K562 (cell line): ENCODE data around the gene ALKBH4. TPM values are rescaled to one million over a fixed set of nuclear protein-coding genes. Genes with fewer than 3 reads are reported as not detected.

ENCODE experiments used
- ARID2 ChIP-seq: fragments of 450-650 bp; IDR thresholded peaks from 2 replicates; pipeline ENCODE4 v1.6.1; 2017; ENCODE audit warnings: antibody characterized with exemption, mild to moderate bottlenecking
- BDP1 ChIP-seq: IDR thresholded peaks from 3 replicates; pipeline ENCODE4 v1.6.1; 2011; ENCODE audit not compliant: insufficient read length, insufficient read depth
- BMI1 ChIP-seq: fragments of 150-350 bp; IDR thresholded peaks from 2 replicates; pipeline ENCODE4 v1.6.1; 2014; ENCODE audit warnings: low read length
- DACH1 ChIP-seq: fragments of 450-650 bp; IDR thresholded peaks from 2 replicates; pipeline ENCODE4 v1.6.1; 2018; ENCODE audit not compliant: partially characterized antibody
- DMBX1 ChIP-seq: fragments of 250-450 bp; sonication (Bioruptor Pico); IDR thresholded peaks from 2 replicates; pipeline ENCODE4 v1.8.0; 2022; ENCODE audit warnings: inconsistent platforms, mild to moderate bottlenecking, moderate library complexity, borderline replicate concordance
- DNMT1 ChIP-seq: fragments of 450-650 bp; IDR thresholded peaks from 2 replicates; pipeline ENCODE4 v1.6.1; 2016; ENCODE audit warnings: antibody characterized with exemption, mild to moderate bottlenecking
- EWSR1 ChIP-seq: fragments of 450-650 bp; IDR thresholded peaks from 2 replicates; pipeline ENCODE4 v1.6.1; 2018; ENCODE audit warnings: borderline replicate concordance, mild to moderate bottlenecking, low read depth, moderate library complexity; ENCODE audit not compliant: partially characterized antibody
- GTF2E2 ChIP-seq: fragments of 200-800 bp; sonication (Bioruptor generic); IDR thresholded peaks from 2 replicates; pipeline ENCODE4 v1.6.1; 2016; ENCODE audit warnings: missing genetic modification characterization, missing compliant biosample characterization
- HDAC8 ChIP-seq: fragments of 450-650 bp; IDR thresholded peaks from 2 replicates; pipeline ENCODE4 v1.6.1; 2016; ENCODE audit warnings: mild to moderate bottlenecking, missing genetic modification characterization, moderate library complexity, missing compliant biosample characterization
- HMG20B ChIP-seq: fragments of 250-450 bp; sonication (Bioruptor Pico); IDR thresholded peaks from 2 replicates; pipeline ENCODE4 v1.5.0; 2021; ENCODE audit warnings: mild to moderate bottlenecking
- LCOR ChIP-seq: sonication (generic); formaldehyde crosslinking; IDR thresholded peaks from 2 replicates; pipeline ENCODE4 v1.8.0; 2022; ENCODE audit warnings: mild to moderate bottlenecking, missing genetic modification reagents
- MCM5 ChIP-seq: fragments of 450-650 bp; IDR thresholded peaks from 2 replicates; pipeline ENCODE4 v1.6.1; 2016; ENCODE audit warnings: low read depth
- NFRKB ChIP-seq: fragments of 450-650 bp; IDR thresholded peaks from 2 replicates; pipeline ENCODE4 v1.6.1; 2016; ENCODE audit warnings: low read depth
- NONO ChIP-seq, 2 experiments: fragments of 200-400 bp in 1 of 2; fragments of 450-650 bp in 1 of 2; formaldehyde crosslinking in 1 of 2; IDR thresholded peaks; 2 replicates each; pipeline ENCODE4 v1.6.1; 2017; ENCODE audit warnings: low read depth in 2 of 2, mild to moderate bottlenecking in 2 of 2, moderate library complexity in 2 of 2, low read length in 1 of 2
- NR4A1 ChIP-seq, 2 experiments: fragments of 250-450 bp in 1 of 2; fragments of 450-650 bp in 1 of 2; sonication (Bioruptor Pico) in 1 of 2; IDR thresholded peaks; 2 replicates each; pipeline versions ENCODE4 v1.4.0 to v1.6.1; 2016 to 2020; ENCODE audit warnings: mild to moderate bottlenecking in 2 of 2, missing compliant biosample characterization in 1 of 2, missing genetic modification characterization in 1 of 2, moderate library complexity in 1 of 2
- NRF1 ChIP-seq, 2 experiments: fragments of 450-650 bp; IDR thresholded peaks in 1 of 2; conservative IDR thresholded peaks in 1 of 2; 2 replicates each; pipeline ENCODE4 v1.6.1; 2014; ENCODE audit warnings: mild to moderate bottlenecking in 2 of 2
- PURB ChIP-seq: sonication (generic); formaldehyde crosslinking; IDR thresholded peaks from 2 replicates; pipeline ENCODE4 v1.9.0; 2021; ENCODE audit warnings: low read depth, mild to moderate bottlenecking, missing genetic modification reagents
- SREBF1 ChIP-seq: fragments of 150-350 bp; IDR thresholded peaks from 2 replicates; pipeline ENCODE4 v1.6.1; 2014; ENCODE audit warnings: antibody characterized with exemption, low read depth, low read length, borderline replicate concordance
- TRIM28 ChIP-seq: fragments of 450-650 bp; IDR thresholded peaks from 2 replicates; pipeline ENCODE4 v1.6.1; 2017
- ZKSCAN3 ChIP-seq: fragments of 250-450 bp; sonication (Bioruptor Pico); IDR thresholded peaks from 2 replicates; pipeline ENCODE4 v1.4.0; 2020
- ZNF696 ChIP-seq: fragments of 250-450 bp; sonication (Bioruptor Pico); conservative IDR thresholded peaks from 2 replicates; pipeline ENCODE4 v1.4.0; 2020; ENCODE audit warnings: mild to moderate bottlenecking, moderate library complexity
- polyA plus RNA-seq, 8 experiments: library from polyadenylated mRNA; depleted of rRNA in 4 of 8; stranded (reverse) in 5 of 8; unstranded in 3 of 8; fragments of >200 nt; fragmentation: Nextera tagmentation in 2 of 8; fragmentation: Illumina TruSeq in 1 of 8; extraction: Ambion mirVana in 2 of 8; extraction: Trizol in 1 of 8; gene quantifications; 2 replicates each; pipeline versions ENCODE4 v1.2.1 to v1.2.3, GENCODE V29; 2011 to 2014; ENCODE audit warnings: inconsistent platforms in 1 of 8, missing spikeins in 1 of 8
- total RNA-seq, 7 experiments: library from RNA; depleted of rRNA in 6 of 7; stranded (reverse); fragments of >200 nt in 6 of 7; fragmentation: Illumina TruSeq in 2 of 7; extraction: Trizol in 2 of 7; gene quantifications; 2 replicates each; pipeline versions ENCODE4 v1.2.1 to v1.2.3, GENCODE V29; 2011 to 2021; ENCODE audit warnings: low replicate concordance in 1 of 7
- TF ChIP-seq, protein P1 (sequence below): fragments of 250-450 bp; sonication (Bioruptor Pico); IDR thresholded peaks from 2 replicates; pipeline ENCODE4 v1.8.0; 2021; ENCODE audit warnings: moderate library complexity, mild to moderate bottlenecking, inconsistent platforms
- TF ChIP-seq, protein P2 (sequence below): fragments of 450-650 bp; IDR thresholded peaks from 2 replicates; pipeline ENCODE4 v1.6.1; 2016; ENCODE audit warnings: borderline replicate concordance
- TF ChIP-seq, protein P3 (sequence below): sonication (generic); formaldehyde crosslinking; IDR thresholded peaks from 2 replicates; pipeline ENCODE4 v1.4.0; 2020; ENCODE audit warnings: mild to moderate bottlenecking, missing genetic modification reagents
- TF ChIP-seq, protein P4 (sequence below): sonication (generic); formaldehyde crosslinking; IDR thresholded peaks from 2 replicates; pipeline ENCODE4 v1.8.1; 2022; ENCODE audit warnings: missing genetic modification reagents

ALKBH4 gene
- total and polyA plus RNA-seq, 9 of the 15 experiments (the other 6 are each of a cell fraction or from before 2014, with no cell fraction given) = 4.6 to 21.4 (median 11.8) TPM

DNA sequence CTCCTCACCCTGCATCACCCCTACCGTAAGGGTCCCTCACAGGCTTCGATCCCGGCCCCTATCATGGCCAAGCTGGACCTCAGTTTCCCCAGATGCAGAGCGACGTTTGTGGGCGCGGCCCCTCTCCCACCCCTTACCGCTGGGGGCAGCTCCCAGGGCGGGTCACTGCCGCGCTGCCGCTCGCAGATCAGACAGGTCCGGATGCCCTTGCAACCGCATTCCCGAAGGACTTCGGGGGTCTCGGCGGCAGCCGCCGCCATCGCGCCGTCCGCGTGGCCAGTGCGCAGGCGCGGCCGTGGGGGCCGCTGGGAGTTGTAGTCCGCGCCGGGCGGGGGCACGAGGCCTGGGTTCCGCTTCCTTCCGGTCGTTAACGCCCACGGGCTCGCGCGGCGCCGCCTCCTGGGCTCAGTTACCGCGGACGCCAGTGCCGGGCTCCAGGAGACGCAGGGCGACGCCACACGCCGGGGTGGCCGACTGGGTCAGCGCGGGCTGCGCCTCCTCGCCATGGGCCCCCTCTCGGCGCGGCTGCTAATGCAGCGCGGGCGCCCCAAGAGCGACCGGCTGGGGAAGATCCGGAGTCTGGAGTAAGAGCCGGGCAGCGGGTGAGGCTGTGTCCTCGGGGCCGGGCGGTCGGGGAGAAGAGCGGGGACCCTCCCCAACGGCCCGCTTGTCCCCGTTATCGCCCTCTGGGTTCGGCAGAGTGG lies at the start of gene ALKBH4, which contains the start of gene LRWD1 (continued):
- TF ChIP-seq TRIM28 = no peak
- no peak for TF ChIP-seq DACH1
- TF ChIP-seq BDP1 = no peak
- no peak for TF ChIP-seq EWSR1
- TF ChIP-seq HMG20B = no peak
- 0 out of 2 replicates have a peak, but pooled peaks have one; percentile 8 for TF ChIP-seq NR4A1 (CRISPR knock-in tag; IDR thresholded peaks at IDR 0.05)
- TF ChIP-seq NR4A1 (tag; IDR thresholded peaks at IDR 0.05) = peak; percentile 17; the same call in 1 of the 2 replicates
- TF ChIP-seq DNMT1 = no peak
- TF ChIP-seq LCOR (CRISPR knock-in tag) = peak; percentile 62
- TF ChIP-seq SREBF1 = no peak
- TF ChIP-seq MCM5 = no peak
- no peak for TF ChIP-seq NFRKB
- no peak for TF ChIP-seq ZNF696
- TF ChIP-seq, protein P1, sequence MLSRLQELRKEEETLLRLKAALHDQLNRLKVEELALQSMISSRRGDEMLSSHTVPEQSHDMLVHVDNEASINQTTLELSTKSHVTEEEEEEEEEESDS = no peak
- TF ChIP-seq ARID2 = no peak
- no peak for TF ChIP-seq HDAC8
- TF ChIP-seq, protein P2, sequence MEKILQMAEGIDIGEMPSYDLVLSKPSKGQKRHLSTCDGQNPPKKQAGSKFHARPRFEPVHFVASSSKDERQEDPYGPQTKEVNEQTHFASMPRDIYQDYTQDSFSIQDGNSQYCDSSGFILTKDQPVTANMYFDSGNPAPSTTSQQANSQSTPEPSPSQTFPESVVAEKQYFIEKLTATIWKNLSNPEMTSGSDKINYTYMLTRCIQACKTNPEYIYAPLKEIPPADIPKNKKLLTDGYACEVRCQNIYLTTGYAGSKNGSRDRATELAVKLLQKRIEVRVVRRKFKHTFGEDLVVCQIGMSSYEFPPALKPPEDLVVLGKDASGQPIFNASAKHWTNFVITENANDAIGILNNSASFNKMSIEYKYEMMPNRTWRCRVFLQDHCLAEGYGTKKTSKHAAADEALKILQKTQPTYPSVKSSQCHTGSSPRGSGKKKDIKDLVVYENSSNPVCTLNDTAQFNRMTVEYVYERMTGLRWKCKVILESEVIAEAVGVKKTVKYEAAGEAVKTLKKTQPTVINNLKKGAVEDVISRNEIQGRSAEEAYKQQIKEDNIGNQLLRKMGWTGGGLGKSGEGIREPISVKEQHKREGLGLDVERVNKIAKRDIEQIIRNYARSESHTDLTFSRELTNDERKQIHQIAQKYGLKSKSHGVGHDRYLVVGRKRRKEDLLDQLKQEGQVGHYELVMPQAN = peak; percentile 57; the same call in 1 of the 2 replicates
- TF ChIP-seq, protein P3, sequence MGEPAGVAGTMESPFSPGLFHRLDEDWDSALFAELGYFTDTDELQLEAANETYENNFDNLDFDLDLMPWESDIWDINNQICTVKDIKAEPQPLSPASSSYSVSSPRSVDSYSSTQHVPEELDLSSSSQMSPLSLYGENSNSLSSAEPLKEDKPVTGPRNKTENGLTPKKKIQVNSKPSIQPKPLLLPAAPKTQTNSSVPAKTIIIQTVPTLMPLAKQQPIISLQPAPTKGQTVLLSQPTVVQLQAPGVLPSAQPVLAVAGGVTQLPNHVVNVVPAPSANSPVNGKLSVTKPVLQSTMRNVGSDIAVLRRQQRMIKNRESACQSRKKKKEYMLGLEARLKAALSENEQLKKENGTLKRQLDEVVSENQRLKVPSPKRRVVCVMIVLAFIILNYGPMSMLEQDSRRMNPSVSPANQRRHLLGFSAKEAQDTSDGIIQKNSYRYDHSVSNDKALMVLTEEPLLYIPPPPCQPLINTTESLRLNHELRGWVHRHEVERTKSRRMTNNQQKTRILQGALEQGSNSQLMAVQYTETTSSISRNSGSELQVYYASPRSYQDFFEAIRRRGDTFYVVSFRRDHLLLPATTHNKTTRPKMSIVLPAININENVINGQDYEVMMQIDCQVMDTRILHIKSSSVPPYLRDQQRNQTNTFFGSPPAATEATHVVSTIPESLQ (CRISPR knock-in tag) = peak; percentile 92
- TF ChIP-seq, protein P4, sequence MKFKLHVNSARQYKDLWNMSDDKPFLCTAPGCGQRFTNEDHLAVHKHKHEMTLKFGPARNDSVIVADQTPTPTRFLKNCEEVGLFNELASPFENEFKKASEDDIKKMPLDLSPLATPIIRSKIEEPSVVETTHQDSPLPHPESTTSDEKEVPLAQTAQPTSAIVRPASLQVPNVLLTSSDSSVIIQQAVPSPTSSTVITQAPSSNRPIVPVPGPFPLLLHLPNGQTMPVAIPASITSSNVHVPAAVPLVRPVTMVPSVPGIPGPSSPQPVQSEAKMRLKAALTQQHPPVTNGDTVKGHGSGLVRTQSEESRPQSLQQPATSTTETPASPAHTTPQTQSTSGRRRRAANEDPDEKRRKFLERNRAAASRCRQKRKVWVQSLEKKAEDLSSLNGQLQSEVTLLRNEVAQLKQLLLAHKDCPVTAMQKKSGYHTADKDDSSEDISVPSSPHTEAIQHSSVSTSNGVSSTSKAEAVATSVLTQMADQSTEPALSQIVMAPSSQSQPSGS (CRISPR knock-in tag) = no peak
- no peak for TF ChIP-seq PURB (CRISPR knock-in tag)
- 0 out of 2 replicates have a peak, but pooled peaks have one; percentile 78 for TF ChIP-seq GTF2E2 (tag)
- no peak for TF ChIP-seq ZKSCAN3 (CRISPR knock-in tag)
- TF ChIP-seq BMI1 = no peak
- TF ChIP-seq NRF1 (conservative IDR thresholded peaks at IDR 0.05 in 1 of 2, IDR thresholded peaks at IDR 0.05 in 1 of 2) = peak; percentile 97
- peak; percentile 81 to 94 for TF ChIP-seq NONO (IDR thresholded peaks at IDR 0.05; ENCODE audit: low read depth in 2 of 2, low read length in 1 of 2)
- no peak for TF ChIP-seq DMBX1 (CRISPR knock-in tag)
